ENCODE measurements around the gene ITGBL1. TPM values are rescaled to one million over a fixed set of nuclear protein-coding genes. Genes with fewer than 3 reads are reported as not detected.

The ITGBL1 gene
- total RNA-seq, 2 donors from 2014 or later: not detected

GRCh38 chr13:101489643-101490405, 37.3 kb downstream of the ITGBL1 start:
- Mint-ChIP-seq H3K4me1 (peaks cover 6% of the 10 kb centered on the region), H3K4me3 (no peak overlapping the region), H3K9me3 (no peaks in the 10 kb centered on the region), H3K27ac (no peak overlapping the region), H3K36me3 (ENCODE audit: low read depth) (no peaks in the 10 kb centered on the region), H3K27me3 (ENCODE audit: insufficient read depth) (peaks cover 12% of the 10 kb centered on the region)
- 100% methylated on average over 1 to 2 of the region's 3 CpGs for WGBS, 2 experiments (ENCODE audit: insufficient coverage in 1 of 2, insufficient read length in 1 of 2)
- Histone ChIP-seq H3K4me1 (ENCODE audit: control insufficient read depth, insufficient read depth, low read length) (no peaks in the 10 kb centered on the region), H3K27me3 (ENCODE audit: control insufficient read depth, insufficient read depth, low read length, poor library complexity, severe bottlenecking) (peaks cover 42% of the 10 kb centered on the region), H3K36me3 (ENCODE audit: control insufficient read depth, insufficient read depth, low read length) (no peaks in the 10 kb centered on the region), H3K9me3 (ENCODE audit: control insufficient read depth, low read length) (no peaks in the 10 kb centered on the region), H3K9ac (ENCODE audit: extremely low read depth, low read length, poor library complexity, severe bottlenecking) (no peak overlapping the region), H3K4me3 (ENCODE audit: low read length) (no peak overlapping the region), H3K27ac (ENCODE audit: low read depth, low read length) (no peak overlapping the region)
- no peak for DNase-seq
- no peak for TF ChIP-seq CTCF (conservative IDR thresholded peaks at IDR 0.05)

- DNase-seq: no peak
- H3K4me3 ChIP-seq (ENCODE audit: low read length): no peak overlapping the region
- H3K9me3 Mint-ChIP-seq: no peaks in the 10 kb centered on the region
- no peaks in the 10 kb centered on the region for H3K36me3 ChIP-seq (ENCODE audit: control insufficient read depth, insufficient read depth, low read length)
- peaks cover 35% of the 10 kb centered on the region for H3K27me3 ChIP-seq (ENCODE audit: control insufficient read depth, insufficient read depth, low read length, poor library complexity, severe bottlenecking)
- no peak overlapping the region for H3K9ac ChIP-seq (ENCODE audit: extremely low read depth, low read length, poor library complexity, severe bottlenecking)
- no peak overlapping the region for H3K4me3 Mint-ChIP-seq
- peaks cover 11% of the 10 kb centered on the region for H3K27me3 Mint-ChIP-seq (ENCODE audit: insufficient read depth)
- H3K4me1 Mint-ChIP-seq: peaks cover 6% of the 10 kb centered on the region
- H3K27ac ChIP-seq (ENCODE audit: low read depth, low read length): no peak overlapping the region
- H3K36me3 Mint-ChIP-seq (ENCODE audit: low read depth): no peaks in the 10 kb centered on the region
- H3K27ac Mint-ChIP-seq: no peak overlapping the region
- H3K4me1 ChIP-seq (ENCODE audit: control insufficient read depth, insufficient read depth, low read length): no peaks in the 10 kb centered on the region
- no peak for TF ChIP-seq CTCF (conservative IDR thresholded peaks at IDR 0.05)
- H3K9me3 ChIP-seq (ENCODE audit: control insufficient read depth, low read length): no peaks in the 10 kb centered on the region
Measured at GRCh38 chr13:101490406-101491015, 38.0 kb downstream of the ITGBL1 start.

- H3K27me3 ChIP-seq (ENCODE audit: control insufficient read depth, insufficient read depth, low read length, poor library complexity, severe bottlenecking): peaks cover 17% of the 10 kb centered on the region
- H3K9ac ChIP-seq (ENCODE audit: extremely low read depth, low read length, poor library complexity, severe bottlenecking): no peak overlapping the region
- no peak overlapping the region for H3K27ac Mint-ChIP-seq
- no peaks in the 10 kb centered on the region for H3K9me3 ChIP-seq (ENCODE audit: control insufficient read depth, low read length)
- 92 to 95% methylated on average over 2 to 3 of the region's 3 CpGs for WGBS, 2 experiments (ENCODE audit: insufficient coverage in 1 of 2, insufficient read length in 1 of 2)
- H3K36me3 ChIP-seq (ENCODE audit: control insufficient read depth, insufficient read depth, low read length): no peaks in the 10 kb centered on the region
- H3K4me3 ChIP-seq (ENCODE audit: low read length): no peak overlapping the region
- no peaks in the 10 kb centered on the region for H3K4me1 ChIP-seq (ENCODE audit: control insufficient read depth, insufficient read depth, low read length)
- TF ChIP-seq CTCF (conservative IDR thresholded peaks at IDR 0.05): no peak
- no peak overlapping the region for H3K27ac ChIP-seq (ENCODE audit: low read depth, low read length)
- no peaks in the 10 kb centered on the region for H3K9me3 Mint-ChIP-seq
- H3K4me3 Mint-ChIP-seq: no peak overlapping the region
- DNase-seq: no peak
- H3K4me1 Mint-ChIP-seq: peaks cover 6% of the 10 kb centered on the region
- H3K36me3 Mint-ChIP-seq (ENCODE audit: low read depth): no peaks in the 10 kb centered on the region
- peaks cover 9% of the 10 kb centered on the region for H3K27me3 Mint-ChIP-seq (ENCODE audit: insufficient read depth)
Measured at GRCh38 chr13:101492251-101492910, 39.9 kb downstream of the ITGBL1 start.

All from endodermal cell (in vitro differentiated cells).